PC-3 (cell line): Measurements from ENCODE around the gene BEGAIN. TPM values are rescaled to one million over a fixed set of nuclear protein-coding genes. Genes with fewer than 3 reads are reported as not detected.

Experiments
- ATAC-seq: fragments of 200-7000 bp; cut with Tn5 transposase; 2 replicates; pipeline ENCODE4 v1.9.1; 2020; ENCODE audit warnings: mild to moderate bottlenecking, moderate library complexity
- BruUV-seq: library from RNA; stranded (reverse); fragments of 400-500 nt; replicated peaks from 2 replicates; lab custom pipeline; 2021; lab: Mats Ljungman, UMichigan
- CTCF ChIA-PET: fragments of 300-600 bp; sonication (Branson Sonifier 250); formaldehyde crosslinking; loops from one replicate; lab custom pipeline; 2022; ENCODE audit warnings: antibody characterized with exemption; lab: Charles Lee
- POLR2A ChIA-PET: fragments of 300-600 bp; sonication (Branson Sonifier 250); formaldehyde crosslinking; loops from one replicate; lab custom pipeline; 2022; ENCODE audit warnings: antibody characterized with exemption; ENCODE audit not compliant: unreplicated experiment; lab: Charles Lee
- DNase-seq: peaks from one replicate; pipeline ENCODE4 v3.0.0-alpha.2; 2015
- H2AFZ ChIP-seq: fragments of 300-600 bp; sonication (generic); 2 replicates; pipeline ENCODE4 v1.6.0; 2016; ENCODE audit warnings: antibody characterized with exemption, low read length
- H3F3A ChIP-seq: fragments of 300-600 bp; sonication (generic); one replicate; pipeline ENCODE4 v1.6.0; 2017; ENCODE audit warnings: antibody characterized with exemption, low read length, control low read depth, mild to moderate bottlenecking; ENCODE audit not compliant: unreplicated experiment
- H3K27ac ChIP-seq: fragments of 300-600 bp; sonication (generic); 2 replicates; pipeline ENCODE4 v1.5.1; 2016; ENCODE audit warnings: mild to moderate bottlenecking, low read length
- H3K27me3 ChIP-seq: fragments of 300-600 bp; sonication (generic); 2 replicates; pipeline ENCODE4 v1.6.1; 2016; ENCODE audit warnings: low read length, mixed read lengths
- H3K36me3 ChIP-seq: fragments of 300-600 bp; sonication (generic); 2 replicates; pipeline ENCODE4 v1.6.1; 2016; ENCODE audit warnings: low read depth, mixed run types, low read length, mixed read lengths
- H3K4me1 ChIP-seq: fragments of 300-600 bp; sonication (generic); 2 replicates; pipeline ENCODE4 v1.5.1; 2016; ENCODE audit warnings: low read length; ENCODE audit not compliant: insufficient read depth
- H3K4me2 ChIP-seq: fragments of 300-600 bp; sonication (generic); 2 replicates; pipeline ENCODE4 v1.6.0; 2016; ENCODE audit warnings: low read length
- H3K4me3 ChIP-seq: fragments of 300-600 bp; sonication (generic); 2 replicates; pipeline ENCODE4 v1.5.1; 2016; ENCODE audit warnings: mild to moderate bottlenecking, low read length, mixed read lengths
- H3K79me2 ChIP-seq: fragments of 300-600 bp; sonication (generic); 2 replicates; pipeline ENCODE4 v1.6.1; 2017; ENCODE audit warnings: low read length, mixed read lengths
- H3K9ac ChIP-seq: fragments of 300-600 bp; sonication (generic); 2 replicates; pipeline ENCODE4 v1.6.0; 2016; ENCODE audit warnings: mild to moderate bottlenecking, low read length
- H3K9me2 ChIP-seq: fragments of 300-600 bp; sonication (generic); replicated peaks from 2 replicates; pipeline ENCODE4 v1.6.1; 2016; ENCODE audit warnings: mixed run types, low read length, mixed read lengths
- H3K9me3 ChIP-seq: fragments of 300-600 bp; sonication (generic); 2 replicates; pipeline ENCODE4 v1.6.1; 2016; ENCODE audit warnings: low read length, mixed read lengths
- H4K20me1 ChIP-seq: fragments of 300-600 bp; sonication (generic); 2 replicates; pipeline ENCODE4 v1.6.1; 2016; ENCODE audit warnings: low read length, mixed read lengths
- CTCF ChIP-seq: fragments of 300-600 bp; sonication (generic); conservative IDR thresholded peaks from 2 replicates; pipeline ENCODE4 v1.5.1; 2017; ENCODE audit warnings: antibody characterized with exemption, low read depth, mild to moderate bottlenecking, low read length
- EZH2 ChIP-seq: fragments of 300-600 bp; sonication (generic); IDR thresholded peaks from one replicate; pipeline ENCODE4 v1.6.1; 2017; ENCODE audit warnings: antibody characterized with exemption, mild to moderate bottlenecking, low read length; ENCODE audit not compliant: unreplicated experiment
- EZH2phosphoT487 ChIP-seq: fragments of 300-600 bp; sonication (generic); IDR thresholded peaks from 2 replicates; pipeline ENCODE4 v1.6.1; 2018; ENCODE audit warnings: mild to moderate bottlenecking, antibody characterized with exemption, low read length, borderline replicate concordance
- intact Hi-C: fragments of 100-400 bp; cut with micrococcal nuclease; formaldehyde crosslinking; loops from 2 replicates; pipeline ENCODE4 v1.9.0; 2023
- total RNA-seq: library from RNA; depleted of rRNA; stranded (reverse); fragments of >200 nt; gene quantifications from 2 replicates; pipeline ENCODE4 v1.2.3, GENCODE V29; 2014

The BEGAIN gene
- total RNA-seq, 1 experiment from 2014 or later = 3.8 TPM

GRCh38 chr14:100528962-100529560 is 58.2 kb downstream of the BEGAIN start:
- TF ChIP-seq EZH2 (no peak), EZH2phosphoT487 (no peak), CTCF (no peak)
- Histone ChIP-seq H3K4me2 (no peak overlapping the region), H3K27me3 (no peaks in the 10 kb centered on the region), H3K9ac (no peak overlapping the region), H3K79me2 (no peaks in the 10 kb centered on the region), H3K4me1 (peaks cover 11% of the 10 kb centered on the region; the same call in 1 of the 2 replicates), H3K4me3 (no peak overlapping the region), H3K9me2 (no peaks in the 10 kb centered on the region), H2AFZ (no peak overlapping the region), H3K36me3 (no peaks in the 10 kb centered on the region), H3K9me3 (no peaks in the 10 kb centered on the region), H3F3A (no peaks in the 10 kb centered on the region), H4K20me1 (no peaks in the 10 kb centered on the region), H3K27ac (no peak overlapping the region)
- POLR2A ChIA-PET = no interaction called here
- DNase-seq (no peak), ATAC-seq (no peak)
- CTCF ChIA-PET = no interaction called here
- intact Hi-C loops = no loop called here
- no TSS peak for BruUV-seq

GRCh38 chr14:100526632-100527031 is 60.6 kb downstream of the BEGAIN start:
- H3K9ac ChIP-seq = no peak overlapping the region
- no peak overlapping the region for H3K4me3 ChIP-seq
- no peak for TF ChIP-seq EZH2phosphoT487
- TF ChIP-seq EZH2 = no peak
- no peak for TF ChIP-seq CTCF
- no peaks in the 10 kb centered on the region for H3K4me1 ChIP-seq
- DNase-seq = no peak
- H3K4me2 ChIP-seq = no peak overlapping the region
- intact Hi-C loops = no loop called here
- ChIA-PET CTCF (no interaction called here), POLR2A (no interaction called here)
- H3K36me3 ChIP-seq = no peaks in the 10 kb centered on the region
- H3K9me3 ChIP-seq = no peaks in the 10 kb centered on the region
- ATAC-seq = no peak
- BruUV-seq = no TSS peak
- no peaks in the 10 kb centered on the region for H3K9me2 ChIP-seq
- no peak overlapping the region for H3K27ac ChIP-seq
- no peaks in the 10 kb centered on the region for H3F3A ChIP-seq
- H4K20me1 ChIP-seq = no peaks in the 10 kb centered on the region
- H2AFZ ChIP-seq = no peak overlapping the region
- H3K27me3 ChIP-seq = no peaks in the 10 kb centered on the region
- H3K79me2 ChIP-seq = no peaks in the 10 kb centered on the region

- H3K4me3 ChIP-seq = no peak overlapping the region
- H3K27ac ChIP-seq = no peak overlapping the region
- no TSS peak for BruUV-seq
- POLR2A ChIA-PET = no interaction called here
- no peak for ATAC-seq
- no peak overlapping the region for H2AFZ ChIP-seq
- no peaks in the 10 kb centered on the region for H3K9me2 ChIP-seq
- CTCF ChIA-PET = no interaction called here
- no peak overlapping the region for H3K9ac ChIP-seq
- H4K20me1 ChIP-seq = no peaks in the 10 kb centered on the region
- H3K27me3 ChIP-seq = no peaks in the 10 kb centered on the region
- DNase-seq = no peak
- H3K36me3 ChIP-seq = no peaks in the 10 kb centered on the region
- H3K79me2 ChIP-seq = no peaks in the 10 kb centered on the region
- no peaks in the 10 kb centered on the region for H3K4me1 ChIP-seq
- no peaks in the 10 kb centered on the region for H3K9me3 ChIP-seq
- TF ChIP-seq CTCF = no peak
- no peak for TF ChIP-seq EZH2phosphoT487
- no peak for TF ChIP-seq EZH2
- no peaks in the 10 kb centered on the region for H3F3A ChIP-seq
- H3K4me2 ChIP-seq = no peak overlapping the region
- intact Hi-C loops = no loop called here
These were observed 61.2 kb downstream of the BEGAIN start for GRCh38 chr14:100526057-100526456.
